Neural crest cell (in vitro differentiated cells): ENCODE data around the gene ZNF521. TPM values are rescaled to one million over a fixed set of nuclear protein-coding genes. Genes with fewer than 3 reads are reported as not detected.

Source experiments
- DNase-seq: peaks from one replicate; pipeline ENCODE4 v3.0.0; 2021; ENCODE audit warnings: low read depth, mixed read lengths, low spot score
- H3K27ac Mint-ChIP-seq: one replicate; pipeline ENCODE4 v1.8.0; 2021; ENCODE audit warnings: mild to moderate bottlenecking, mixed read lengths; ENCODE audit not compliant: unreplicated experiment
- H3K27me3 Mint-ChIP-seq: 2 replicates; pipeline ENCODE4 v1.8.0; 2021; ENCODE audit warnings: low read depth, mild to moderate bottlenecking, mixed read lengths
- H3K36me3 Mint-ChIP-seq: 2 replicates; pipeline ENCODE4 v1.8.0; 2021; ENCODE audit warnings: low read depth, mild to moderate bottlenecking, mixed read lengths
- H3K4me1 Mint-ChIP-seq: 2 replicates; pipeline ENCODE4 v1.8.0; 2021; ENCODE audit warnings: mixed read lengths
- H3K4me3 Mint-ChIP-seq: one replicate; pipeline ENCODE4 v1.8.0; 2021; ENCODE audit warnings: mild to moderate bottlenecking, mixed read lengths
- H3K9me3 Mint-ChIP-seq: 2 replicates; pipeline ENCODE4 v1.8.0; 2021; ENCODE audit warnings: mixed read lengths
- total RNA-seq: library from RNA; stranded (reverse); gene quantifications from 2 replicates; pipeline ENCODE4 v1.2.1, GENCODE V29; 2021
- TF ChIP-seq, protein P1 (sequence below): fragments of 200-600 bp; sonication (generic); conservative IDR thresholded peaks from 2 replicates; pipeline ENCODE4 v1.5.0; 2021; ENCODE audit warnings: antibody characterized with exemption, mild to moderate bottlenecking

ZNF521 gene
- total RNA-seq, 1 donor from 2014 or later: 86.1 TPM

DNA sequence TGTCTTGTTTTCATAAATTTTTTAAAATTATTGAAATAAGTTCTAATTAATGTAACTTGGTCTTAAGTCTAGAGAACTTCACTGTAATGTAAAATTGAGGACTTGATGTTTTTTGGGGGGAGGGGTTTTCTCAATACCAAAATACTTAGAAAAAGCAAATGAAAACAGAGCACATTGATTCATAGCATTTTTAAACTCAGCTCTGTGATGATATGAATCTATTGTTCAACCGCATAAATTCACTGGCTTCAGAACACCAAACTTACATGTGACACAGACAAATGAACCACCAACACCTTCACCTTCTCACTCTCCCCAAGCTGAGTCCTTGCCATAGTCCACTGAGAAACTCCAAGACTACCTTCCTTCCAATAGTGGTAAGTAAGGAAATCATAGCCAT, 108.2 kb downstream of the ZNF521 start:
- TF ChIP-seq, protein P1, sequence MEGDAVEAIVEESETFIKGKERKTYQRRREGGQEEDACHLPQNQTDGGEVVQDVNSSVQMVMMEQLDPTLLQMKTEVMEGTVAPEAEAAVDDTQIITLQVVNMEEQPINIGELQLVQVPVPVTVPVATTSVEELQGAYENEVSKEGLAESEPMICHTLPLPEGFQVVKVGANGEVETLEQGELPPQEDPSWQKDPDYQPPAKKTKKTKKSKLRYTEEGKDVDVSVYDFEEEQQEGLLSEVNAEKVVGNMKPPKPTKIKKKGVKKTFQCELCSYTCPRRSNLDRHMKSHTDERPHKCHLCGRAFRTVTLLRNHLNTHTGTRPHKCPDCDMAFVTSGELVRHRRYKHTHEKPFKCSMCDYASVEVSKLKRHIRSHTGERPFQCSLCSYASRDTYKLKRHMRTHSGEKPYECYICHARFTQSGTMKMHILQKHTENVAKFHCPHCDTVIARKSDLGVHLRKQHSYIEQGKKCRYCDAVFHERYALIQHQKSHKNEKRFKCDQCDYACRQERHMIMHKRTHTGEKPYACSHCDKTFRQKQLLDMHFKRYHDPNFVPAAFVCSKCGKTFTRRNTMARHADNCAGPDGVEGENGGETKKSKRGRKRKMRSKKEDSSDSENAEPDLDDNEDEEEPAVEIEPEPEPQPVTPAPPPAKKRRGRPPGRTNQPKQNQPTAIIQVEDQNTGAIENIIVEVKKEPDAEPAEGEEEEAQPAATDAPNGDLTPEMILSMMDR: no peak
- peaks cover 4% of the 10 kb centered on the region for H3K36me3 Mint-ChIP-seq
- H3K4me3 Mint-ChIP-seq: no peak overlapping the region
- peak overlapping the region; percentile 51 for H3K27ac Mint-ChIP-seq
- H3K27me3 Mint-ChIP-seq: no peaks in the 10 kb centered on the region
- DNase-seq: no peak
- H3K4me1 Mint-ChIP-seq: peaks cover 18% of the 10 kb centered on the region
- H3K9me3 Mint-ChIP-seq: no peaks in the 10 kb centered on the region

DNA sequence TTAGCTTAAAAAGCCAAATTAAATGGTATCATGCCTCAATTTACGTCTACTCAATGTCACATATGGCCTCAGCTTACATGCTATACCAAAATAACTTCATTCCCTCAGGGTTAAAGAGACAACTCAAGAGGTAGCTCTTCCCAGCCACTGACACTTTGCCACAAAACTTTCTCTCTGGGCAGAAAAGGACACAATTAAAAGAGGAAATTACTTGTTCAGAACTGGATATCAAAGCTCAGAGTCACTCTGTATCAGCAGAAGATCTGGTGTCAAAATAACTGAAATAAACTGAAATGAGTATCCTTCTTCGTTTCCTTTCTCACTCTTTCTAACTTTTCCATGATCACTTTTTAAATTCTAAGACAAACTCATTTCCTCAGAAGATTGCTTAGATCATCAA, 108.7 kb downstream of the ZNF521 start:
- Mint-ChIP-seq H3K36me3 (peaks cover 4% of the 10 kb centered on the region), H3K4me3 (no peak overlapping the region), H3K4me1 (peaks cover 18% of the 10 kb centered on the region), H3K27me3 (no peaks in the 10 kb centered on the region), H3K27ac (no peak overlapping the region), H3K9me3 (no peaks in the 10 kb centered on the region)
- no peak for DNase-seq
- TF ChIP-seq, protein P1: no peak

DNA sequence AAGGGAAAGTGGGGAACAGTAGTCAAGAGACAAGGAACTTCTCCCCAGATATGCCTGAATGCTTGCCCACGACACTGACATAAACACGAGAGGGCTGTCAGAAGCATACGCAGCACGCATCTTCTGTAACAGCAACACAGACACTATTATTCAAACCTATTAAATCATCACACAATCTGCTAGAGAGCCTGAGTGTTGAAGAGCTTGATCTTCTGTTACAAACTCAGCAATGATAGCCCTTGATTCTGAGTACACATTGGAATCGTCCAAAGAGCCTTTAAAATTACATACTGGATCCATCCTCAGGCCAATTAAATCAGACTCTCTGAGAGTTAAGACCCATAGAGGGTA, 111.6 kb downstream of the ZNF521 start:
- TF ChIP-seq, protein P1: no peak
- no peak for DNase-seq
- no peaks in the 10 kb centered on the region for H3K27me3 Mint-ChIP-seq
- H3K27ac Mint-ChIP-seq: no peak overlapping the region
- H3K4me3 Mint-ChIP-seq: no peak overlapping the region
- peaks cover 18% of the 10 kb centered on the region for H3K4me1 Mint-ChIP-seq
- H3K9me3 Mint-ChIP-seq: no peaks in the 10 kb centered on the region
- H3K36me3 Mint-ChIP-seq: peaks cover 4% of the 10 kb centered on the region

DNA sequence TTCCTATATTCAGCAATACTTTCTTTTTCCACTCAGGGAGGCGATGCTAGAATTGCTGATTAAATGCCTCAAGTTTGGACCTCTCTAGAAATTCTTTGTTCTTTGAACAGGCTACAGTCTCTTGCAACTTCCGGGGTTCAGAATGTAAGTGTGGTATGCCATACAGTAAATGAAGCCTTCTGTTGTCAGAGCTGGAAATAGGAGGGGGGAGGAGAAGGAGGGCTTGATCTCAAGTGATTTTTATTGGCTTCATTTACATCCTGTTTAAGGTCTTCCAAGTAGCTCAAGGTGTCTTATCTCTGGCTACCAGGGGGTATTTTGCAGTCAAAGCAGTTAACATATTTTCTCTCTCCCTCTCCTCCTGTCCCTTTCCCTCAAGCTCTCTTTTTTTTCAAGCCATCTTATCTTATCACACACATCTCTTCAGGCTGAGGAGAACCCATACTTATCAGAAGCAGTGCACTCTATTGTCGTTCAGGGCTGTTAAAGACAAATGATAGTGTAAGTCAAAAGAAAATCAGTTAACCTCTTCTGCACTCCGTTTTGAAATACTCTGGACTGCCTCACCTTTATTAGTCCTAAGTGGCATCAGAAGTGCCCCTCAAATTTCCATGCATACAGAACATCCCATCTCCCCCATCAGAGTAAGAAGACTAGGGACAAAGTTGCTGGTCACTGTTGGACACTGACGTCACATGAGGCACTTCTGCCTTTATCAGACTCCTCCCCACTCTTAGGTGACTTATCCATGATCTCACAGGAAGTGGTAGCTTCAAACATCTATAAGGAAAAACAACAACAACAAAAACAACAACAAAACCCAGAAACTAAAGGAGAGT, 112.2 kb downstream of the ZNF521 start:
- Mint-ChIP-seq H3K27me3 (no peaks in the 10 kb centered on the region), H3K4me1 (peaks cover 22% of the 10 kb centered on the region), H3K9me3 (no peaks in the 10 kb centered on the region), H3K27ac (no peak overlapping the region), H3K36me3 (peaks cover 4% of the 10 kb centered on the region), H3K4me3 (no peak overlapping the region)
- no peak for DNase-seq
- TF ChIP-seq, protein P1: no peak

DNA sequence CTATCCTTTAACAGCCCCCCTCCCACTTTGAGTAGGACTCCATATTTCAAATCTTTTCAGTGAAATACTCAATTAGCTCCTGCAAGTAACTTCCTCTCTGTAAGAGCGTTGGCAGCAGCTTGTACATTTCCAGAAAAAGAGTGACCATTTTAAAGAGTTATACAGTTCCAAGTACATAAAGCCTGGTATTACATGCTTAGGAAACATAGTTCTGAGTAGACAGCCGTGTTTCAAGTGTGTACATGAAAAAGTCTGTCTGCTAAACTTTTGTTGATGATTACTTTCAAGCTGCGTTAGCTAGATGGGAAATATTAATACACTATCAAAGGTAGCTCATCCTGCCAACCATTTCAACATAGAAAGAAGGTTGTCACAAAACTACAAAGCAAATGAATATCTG, 112.8 kb downstream of the ZNF521 start:
- H3K4me1 Mint-ChIP-seq: peaks cover 21% of the 10 kb centered on the region
- peaks cover 4% of the 10 kb centered on the region for H3K36me3 Mint-ChIP-seq
- TF ChIP-seq, protein P1: no peak
- DNase-seq: no peak
- H3K27ac Mint-ChIP-seq: no peak overlapping the region
- H3K27me3 Mint-ChIP-seq: no peaks in the 10 kb centered on the region
- H3K9me3 Mint-ChIP-seq: no peaks in the 10 kb centered on the region
- no peak overlapping the region for H3K4me3 Mint-ChIP-seq
